Mesenteric fat pad (tissue), 1 donor: ENCODE data around the gene ALPK3. TPM values are rescaled to one million over a fixed set of nuclear protein-coding genes. Genes with fewer than 3 reads are reported as not detected.
A peak's percentile ranks its signal among the peaks of the same experiment; 100 is the strongest.

Experiments used
- DNase-seq: peaks from one replicate; pipeline ENCODE4 v3.0.0-alpha.2; 2020; ENCODE audit warnings: low spot score
- long read RNA-seq: library from polyadenylated mRNA; unstranded; transcript quantifications from one replicate; pipeline ENCODE4 v2.0.0, GENCODE V29; 2020
- total RNA-seq: library from RNA; stranded (reverse); fragmentation: NEBNext Ultra II Directional; extraction: Animal tissue kit (Norgen Biotek cat#: 25700); gene quantifications from one replicate; pipeline ENCODE4 v1.2.1, GENCODE V29; 2021
- donor health status: DM: yes; HTN: yes; CAD: no.

The ALPK3 gene, protein sequence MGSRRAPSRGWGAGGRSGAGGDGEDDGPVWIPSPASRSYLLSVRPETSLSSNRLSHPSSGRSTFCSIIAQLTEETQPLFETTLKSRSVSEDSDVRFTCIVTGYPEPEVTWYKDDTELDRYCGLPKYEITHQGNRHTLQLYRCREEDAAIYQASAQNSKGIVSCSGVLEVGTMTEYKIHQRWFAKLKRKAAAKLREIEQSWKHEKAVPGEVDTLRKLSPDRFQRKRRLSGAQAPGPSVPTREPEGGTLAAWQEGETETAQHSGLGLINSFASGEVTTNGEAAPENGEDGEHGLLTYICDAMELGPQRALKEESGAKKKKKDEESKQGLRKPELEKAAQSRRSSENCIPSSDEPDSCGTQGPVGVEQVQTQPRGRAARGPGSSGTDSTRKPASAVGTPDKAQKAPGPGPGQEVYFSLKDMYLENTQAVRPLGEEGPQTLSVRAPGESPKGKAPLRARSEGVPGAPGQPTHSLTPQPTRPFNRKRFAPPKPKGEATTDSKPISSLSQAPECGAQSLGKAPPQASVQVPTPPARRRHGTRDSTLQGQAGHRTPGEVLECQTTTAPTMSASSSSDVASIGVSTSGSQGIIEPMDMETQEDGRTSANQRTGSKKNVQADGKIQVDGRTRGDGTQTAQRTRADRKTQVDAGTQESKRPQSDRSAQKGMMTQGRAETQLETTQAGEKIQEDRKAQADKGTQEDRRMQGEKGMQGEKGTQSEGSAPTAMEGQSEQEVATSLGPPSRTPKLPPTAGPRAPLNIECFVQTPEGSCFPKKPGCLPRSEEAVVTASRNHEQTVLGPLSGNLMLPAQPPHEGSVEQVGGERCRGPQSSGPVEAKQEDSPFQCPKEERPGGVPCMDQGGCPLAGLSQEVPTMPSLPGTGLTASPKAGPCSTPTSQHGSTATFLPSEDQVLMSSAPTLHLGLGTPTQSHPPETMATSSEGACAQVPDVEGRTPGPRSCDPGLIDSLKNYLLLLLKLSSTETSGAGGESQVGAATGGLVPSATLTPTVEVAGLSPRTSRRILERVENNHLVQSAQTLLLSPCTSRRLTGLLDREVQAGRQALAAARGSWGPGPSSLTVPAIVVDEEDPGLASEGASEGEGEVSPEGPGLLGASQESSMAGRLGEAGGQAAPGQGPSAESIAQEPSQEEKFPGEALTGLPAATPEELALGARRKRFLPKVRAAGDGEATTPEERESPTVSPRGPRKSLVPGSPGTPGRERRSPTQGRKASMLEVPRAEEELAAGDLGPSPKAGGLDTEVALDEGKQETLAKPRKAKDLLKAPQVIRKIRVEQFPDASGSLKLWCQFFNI (N-terminal part only)
- total RNA-seq = 2.7 TPM
- long read RNA-seq, partial matches to known transcripts = 0 of 2 reads
- long read RNA-seq, other reads (novel, unspliced or antisense) = 2 of 2 reads

- peak; percentile 87 for DNase-seq
Measured at GRCh38 chr15:84816694-84817465, at the start of gene ALPK3. Gene ALPK3, plus strand, starts transcription at chr15:84817356. Its CDS starts 97 bp downstream, at chr15:84817453.

DNA sequence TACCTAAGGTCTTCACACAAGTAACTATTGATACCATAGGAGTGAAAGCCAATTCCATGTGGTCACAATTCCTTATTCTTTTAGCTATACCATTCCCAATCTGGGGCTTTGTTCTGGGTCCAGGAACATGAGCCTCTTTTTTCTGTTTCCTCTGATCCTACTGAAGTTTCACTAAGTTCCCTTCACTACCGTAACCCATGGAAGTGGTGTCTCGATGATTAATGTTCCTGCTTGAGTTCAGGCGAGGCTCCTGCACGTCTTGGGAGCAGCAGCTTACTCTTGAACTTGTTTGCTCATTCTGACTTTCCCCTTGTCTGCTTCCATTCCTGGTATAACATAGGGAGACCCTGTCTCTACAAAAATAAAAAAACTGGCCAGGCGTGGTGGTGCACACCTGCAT, 45.1 kb upstream of the ALPK3 start:
- no peak for DNase-seq

GRCh38 chr15:84772467-84772866, 44.7 kb upstream of the ALPK3 start:
- DNase-seq = no peak

DNA sequence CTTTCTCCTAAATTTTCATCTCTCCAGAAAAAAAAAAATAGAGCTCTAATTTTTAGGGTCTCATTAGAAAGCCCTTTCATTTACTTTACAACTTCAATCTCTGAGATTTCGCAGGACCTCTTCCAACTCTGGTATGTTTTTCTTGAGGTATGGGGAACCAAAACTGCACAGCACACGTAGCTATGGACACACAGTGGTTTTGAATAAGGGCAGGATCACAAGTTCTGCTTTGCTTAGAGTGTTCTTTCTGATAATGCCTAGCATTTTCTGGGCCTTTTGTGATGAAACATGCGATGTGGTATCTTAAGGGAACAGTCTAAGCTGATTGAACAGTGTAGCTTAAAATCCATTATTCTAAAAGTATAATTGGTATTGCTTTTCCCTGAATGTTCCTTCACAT, 43.4 kb upstream of the ALPK3 start:
- no peak for DNase-seq

DNA sequence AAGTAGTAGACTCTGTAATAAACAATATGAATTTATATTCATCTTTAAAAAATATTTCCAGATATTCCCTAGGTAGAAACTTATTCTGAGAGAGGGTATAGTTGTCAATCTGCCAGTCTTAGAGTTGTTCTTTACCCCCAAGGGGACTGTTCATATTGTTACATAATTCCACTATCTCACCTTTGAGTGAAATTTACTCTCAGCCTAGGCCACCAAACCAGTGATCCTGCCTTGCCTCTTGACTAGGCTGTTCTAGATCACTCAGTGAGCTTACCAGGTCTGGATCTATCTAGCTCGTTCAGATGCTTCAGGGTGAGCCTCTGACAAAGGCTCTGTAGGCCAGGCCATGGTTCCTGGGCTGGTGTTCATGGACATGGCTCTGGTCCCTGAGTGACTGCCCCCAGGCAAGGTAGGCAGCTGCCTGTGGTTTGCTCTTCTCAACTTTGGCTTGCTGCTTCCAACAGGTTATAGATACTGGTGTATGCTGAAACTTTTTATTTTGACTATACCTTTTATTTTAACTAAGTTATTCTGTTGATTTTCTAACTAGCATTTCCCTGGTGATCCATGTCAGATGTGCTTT, 41.2 kb upstream of the ALPK3 start:
- DNase-seq = no peak

DNA sequence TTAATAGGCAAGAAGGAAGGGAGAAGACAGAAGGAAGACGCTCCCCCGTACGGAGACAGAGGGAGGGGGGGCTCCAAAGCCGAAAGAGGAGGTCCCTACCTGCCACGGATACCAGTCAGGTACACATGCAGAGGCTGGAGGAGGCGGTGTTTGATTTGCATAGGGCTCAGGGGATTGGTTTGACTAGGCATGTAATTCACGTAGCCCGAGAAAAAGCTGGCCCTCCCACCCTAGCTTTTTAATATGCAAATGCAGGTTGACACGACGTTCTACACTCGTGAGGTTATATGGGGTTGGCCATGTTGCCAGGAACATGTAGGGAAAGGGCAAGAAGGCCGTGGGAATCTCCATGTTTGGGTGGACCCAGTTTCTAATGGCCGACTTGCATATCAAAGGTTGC, 39.0 kb upstream of the ALPK3 start:
- DNase-seq = no peak

- no peak for DNase-seq
Measured at GRCh38 chr15:84780492-84780891, 36.7 kb upstream of the ALPK3 start.

- no peak for DNase-seq
Measured at GRCh38 chr15:84781495-84781894, 35.7 kb upstream of the ALPK3 start.

DNA sequence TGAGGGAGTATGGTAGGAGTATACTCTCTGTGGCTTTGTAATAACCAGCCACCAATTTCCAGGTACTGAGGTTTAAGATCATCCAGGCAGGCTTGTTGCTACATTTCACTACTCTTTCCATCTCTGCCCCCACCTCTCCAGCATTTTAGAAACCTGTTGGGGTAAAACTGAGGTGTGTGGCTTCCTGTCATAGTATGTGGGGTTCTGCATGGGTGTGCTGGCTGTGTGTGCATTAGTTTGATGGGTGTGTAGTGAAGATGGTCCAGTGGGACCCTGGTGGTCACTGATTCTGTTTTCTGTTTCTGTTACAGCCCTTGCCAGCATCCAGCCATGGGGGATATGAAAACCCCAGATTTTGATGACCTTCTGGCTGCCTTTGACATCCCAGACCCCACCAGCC, 34.8 kb upstream of the ALPK3 start:
- DNase-seq = no peak

DNA sequence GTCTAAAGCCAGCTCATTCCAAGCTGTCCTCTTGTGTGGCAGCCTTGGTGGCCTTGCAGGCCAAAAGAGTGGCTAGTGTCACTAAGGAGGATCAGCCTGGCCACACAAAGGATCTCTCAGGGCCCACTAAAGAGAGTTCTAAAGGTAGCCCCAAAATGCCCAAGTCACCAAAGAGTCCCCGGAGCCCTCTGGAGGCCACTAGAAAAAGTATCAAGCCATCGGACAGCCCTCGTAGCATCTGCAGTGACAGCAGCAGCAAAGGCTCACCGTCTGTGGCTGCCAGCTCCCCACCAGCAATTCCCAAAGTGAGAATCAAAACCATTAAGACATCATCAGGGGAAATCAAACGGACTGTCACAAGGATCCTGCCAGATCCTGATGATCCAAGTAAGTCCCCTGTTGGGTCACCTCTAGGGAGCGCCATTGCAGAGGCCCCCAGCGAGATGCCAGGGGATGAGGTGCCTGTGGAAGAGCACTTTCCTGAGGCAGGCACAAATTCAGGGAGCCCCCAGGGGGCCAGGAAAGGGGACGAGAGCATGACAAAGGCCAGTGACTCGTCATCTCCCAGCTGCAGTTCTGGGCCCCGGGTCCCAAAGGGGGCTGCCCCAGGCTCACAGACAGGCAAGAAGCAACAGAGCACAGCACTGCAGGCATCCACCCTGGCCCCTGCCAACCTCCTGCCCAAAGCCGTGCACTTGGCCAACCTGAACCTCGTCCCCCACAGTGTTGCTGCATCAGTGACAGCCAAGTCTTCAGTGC, 33.5 kb upstream of the ALPK3 start:
- no peak for DNase-seq

- no peak for DNase-seq
Measured at GRCh38 chr15:84784262-84784661, 32.9 kb upstream of the ALPK3 start.

- no peak for DNase-seq
Measured at GRCh38 chr15:84785053-84785452, 32.1 kb upstream of the ALPK3 start.

- DNase-seq = no peak
Measured at GRCh38 chr15:84788500-84788899, 28.7 kb upstream of the ALPK3 start.

DNA sequence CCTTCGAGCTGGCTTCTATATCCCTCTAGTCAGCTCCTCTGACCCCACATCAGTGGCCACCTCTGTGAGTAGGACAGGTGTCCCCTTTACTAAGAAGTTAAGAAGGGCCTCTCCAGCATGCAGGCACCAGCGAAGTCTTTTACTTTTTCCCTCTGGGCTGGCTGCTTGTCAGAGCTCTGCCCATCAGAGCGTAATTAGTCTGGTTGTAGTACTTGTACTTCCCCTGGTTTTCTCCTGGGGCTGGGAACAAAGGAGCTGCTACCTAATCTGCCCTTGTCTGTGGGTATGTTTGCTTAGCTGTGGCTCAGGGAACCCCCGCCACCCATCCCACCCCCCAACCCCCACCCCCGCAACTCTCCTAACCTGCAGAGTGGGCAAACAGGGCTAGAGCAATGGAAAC, 27.4 kb upstream of the ALPK3 start:
- DNase-seq = no peak

GRCh38 chr15:84790676-84791075, 26.5 kb upstream of the ALPK3 start:
- no peak for DNase-seq

- no peak for DNase-seq
Measured at GRCh38 chr15:84791763-84792162, 25.4 kb upstream of the ALPK3 start.

GRCh38 chr15:84793431-84794161, 23.6 kb upstream of the ALPK3 start:
- DNase-seq = no peak

GRCh38 chr15:84794162-84794547, 23.0 kb upstream of the ALPK3 start:
- no peak for DNase-seq

DNA sequence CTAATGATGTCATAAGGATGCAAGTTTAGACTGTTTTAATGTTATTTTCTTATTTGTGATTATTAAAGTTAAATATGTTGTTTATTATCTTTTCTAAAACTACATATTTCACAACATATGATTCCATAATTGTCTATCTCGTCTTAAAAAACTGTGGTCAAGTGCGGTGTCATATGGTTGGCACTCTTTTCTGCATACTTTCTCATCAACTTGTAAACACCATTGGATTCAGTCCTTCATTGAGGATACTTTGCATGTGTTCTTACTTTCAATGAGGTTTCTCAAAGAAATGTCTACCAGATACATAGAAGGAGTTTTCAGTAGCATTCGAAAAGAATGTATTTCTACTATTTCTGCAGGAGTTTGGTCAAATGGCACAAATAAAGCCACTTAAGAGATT, 22.0 kb upstream of the ALPK3 start:
- DNase-seq = no peak
